IMR-90 (cell line): Measurements from ENCODE around the gene AP2B1. TPM values are rescaled to one million over a fixed set of nuclear protein-coding genes. Genes with fewer than 3 reads are reported as not detected.

Source experiments
- ATAC-seq: fragments of 200-7000 bp; cut with Tn5 transposase; 2 replicates; pipeline ENCODE4 v1.9.1; 2020; ENCODE audit warnings: low read depth, mild to moderate bottlenecking, moderate library complexity
- BruUV-seq: library from RNA; stranded (reverse); fragments of 400-500 nt; replicated peaks from 2 replicates; lab custom pipeline; 2021; lab: Mats Ljungman, UMichigan
- CTCF ChIA-PET: fragments of 300-600 bp; formaldehyde crosslinking; extraction: SDS; loops from one replicate; lab custom pipeline; 2021; ENCODE audit warnings: antibody characterized with exemption; lab: Yijun Ruan, JAX
- POLR2A ChIA-PET: fragments of 300-600 bp; sonication (Branson Sonifier 250); formaldehyde crosslinking; loops from one replicate; lab custom pipeline; 2022; ENCODE audit warnings: antibody characterized with exemption; ENCODE audit not compliant: unreplicated experiment; lab: Charles Lee
- DNase-seq: peaks from one replicate; pipeline ENCODE4 v3.0.0; 2013
- H2AFZ ChIP-seq: replicated peaks from 2 replicates; pipeline ENCODE3; 2013; ENCODE audit warnings: low read length, mild to moderate bottlenecking; ENCODE audit not compliant: poor library complexity
- H2AK5ac ChIP-seq: 2 replicates; pipeline ENCODE4 v1.6.1; 2013; ENCODE audit warnings: low read depth, low read length, inconsistent platforms
- H2AK9ac ChIP-seq: replicated peaks from 2 replicates; pipeline ENCODE3; 2013; ENCODE audit warnings: mild to moderate bottlenecking, low read depth, low read length, moderate library complexity; ENCODE audit not compliant: poor library complexity
- H2BK120ac ChIP-seq: 2 replicates; pipeline ENCODE4 v1.6.1; 2013; ENCODE audit warnings: low read depth, low read length, inconsistent platforms
- H2BK15ac ChIP-seq: 3 replicates; pipeline ENCODE4 v1.6.1; 2013; ENCODE audit warnings: low read depth, low read length, inconsistent platforms
- H2BK20ac ChIP-seq: 2 replicates; pipeline ENCODE4 v1.6.1; 2013; ENCODE audit warnings: low read depth, mild to moderate bottlenecking, inconsistent platforms, low read length, moderate library complexity
- H2BK5ac ChIP-seq: 2 replicates; pipeline ENCODE4 v1.6.1; 2013; ENCODE audit warnings: mild to moderate bottlenecking, low read depth, low read length, inconsistent platforms; ENCODE audit not compliant: poor library complexity, severe bottlenecking
- H3K14ac ChIP-seq: replicated peaks from 2 replicates; pipeline ENCODE4 v1.6.1; 2013; ENCODE audit warnings: low read depth, low read length, inconsistent platforms
- H3K18ac ChIP-seq: 2 replicates; pipeline ENCODE4 v1.6.1; 2013; ENCODE audit warnings: low read depth, low read length, control low read depth
- H3K23ac ChIP-seq: 2 replicates; pipeline ENCODE4 v1.6.1; 2013; ENCODE audit warnings: low read depth, low read length, inconsistent platforms
- H3K27ac ChIP-seq: 2 replicates; pipeline ENCODE4 v1.5.1; 2013; ENCODE audit warnings: mild to moderate bottlenecking, control low read depth, low read length; ENCODE audit not compliant: insufficient read depth
- H3K27me3 ChIP-seq: 2 replicates; pipeline ENCODE4 v1.6.1; 2013; ENCODE audit warnings: low read length; ENCODE audit not compliant: control insufficient read depth, insufficient read depth
- H3K36me3 ChIP-seq: 2 replicates; pipeline ENCODE4 v1.6.1; 2013; ENCODE audit warnings: low read length, mixed read lengths; ENCODE audit not compliant: control insufficient read depth, insufficient read depth
- H3K4ac ChIP-seq: 2 replicates; pipeline ENCODE4 v1.6.1; 2013; ENCODE audit warnings: low read depth, low read length, inconsistent platforms
- H3K4me1 ChIP-seq: 2 replicates; pipeline ENCODE4 v1.6.1; 2013; ENCODE audit warnings: low read length, mixed read lengths; ENCODE audit not compliant: control insufficient read depth, insufficient read depth
- H3K4me2 ChIP-seq: 2 replicates; pipeline ENCODE4 v1.6.1; 2013; ENCODE audit warnings: low read depth, mild to moderate bottlenecking, control low read depth, low read length, moderate library complexity
- H3K4me3 ChIP-seq: 2 replicates; pipeline ENCODE4 v1.5.1; 2013; ENCODE audit warnings: low read depth, mild to moderate bottlenecking, control low read depth, low read length, moderate library complexity; ENCODE audit not compliant: insufficient read depth
- H3K56ac ChIP-seq: 2 replicates; pipeline ENCODE4 v1.6.1; 2013; ENCODE audit warnings: low read length, inconsistent platforms; ENCODE audit not compliant: insufficient read depth; ENCODE audit errors: extremely low read depth
- H3K79me1 ChIP-seq, 2 experiments: 2 replicates each; pipeline ENCODE4 v1.6.1; 2013; ENCODE audit warnings: low read length in 2 of 2, inconsistent platforms in 1 of 2, low read depth in 1 of 2
- H3K9ac ChIP-seq: 2 replicates; pipeline ENCODE4 v1.6.1; 2013; ENCODE audit warnings: low read depth, low read length, control low read depth
- H3K9me1 ChIP-seq: 2 replicates; pipeline ENCODE4 v1.6.1; 2013; ENCODE audit warnings: low read length, inconsistent platforms; ENCODE audit not compliant: insufficient read depth
- H3K9me3 ChIP-seq: 2 replicates; pipeline ENCODE4 v1.6.1; 2013; ENCODE audit warnings: low read length; ENCODE audit not compliant: control insufficient read depth, insufficient read depth
- H4K20me1 ChIP-seq: 2 replicates; pipeline ENCODE4 v1.6.1; 2013; ENCODE audit warnings: low read length, inconsistent platforms; ENCODE audit not compliant: insufficient read depth
- H4K5ac ChIP-seq: 2 replicates; pipeline ENCODE4 v1.6.1; 2013; ENCODE audit warnings: mild to moderate bottlenecking, low read depth, low read length, control low read depth
- H4K8ac ChIP-seq, 2 experiments: 2 replicates each; pipeline ENCODE4 v1.6.1; 2013; ENCODE audit warnings: low read depth in 2 of 2, low read length in 2 of 2, control low read depth in 1 of 2, inconsistent platforms in 1 of 2
- H4K91ac ChIP-seq: 2 replicates; pipeline ENCODE4 v1.6.1; 2013; ENCODE audit warnings: low read depth, low read length, inconsistent platforms; ENCODE audit not compliant: insufficient read depth
- BHLHE40 ChIP-seq: fragments of 150-350 bp; IDR thresholded peaks from 2 replicates; pipeline ENCODE4 v1.6.1; 2016; ENCODE audit warnings: mild to moderate bottlenecking, low read depth, low read length
- CEBPB ChIP-seq: IDR thresholded peaks from 2 replicates; pipeline ENCODE4 v1.6.1; 2012; ENCODE audit warnings: low read depth, low read length, improper control_type of control experiment
- CHD1 ChIP-seq: IDR thresholded peaks from 2 replicates; pipeline ENCODE4 v1.6.1; 2012; ENCODE audit warnings: low read depth, low read length, improper control_type of control experiment
- CTCF ChIP-seq: conservative IDR thresholded peaks from 2 replicates; pipeline ENCODE4 v1.5.1; 2012; ENCODE audit warnings: mild to moderate bottlenecking, low read depth, low read length, improper control_type of control experiment
- ELK1 ChIP-seq: fragments of 150-350 bp; IDR thresholded peaks from 2 replicates; pipeline ENCODE4 v1.6.1; 2016; ENCODE audit warnings: low read depth, mild to moderate bottlenecking, low read length, moderate library complexity, borderline replicate concordance
- FOS ChIP-seq: fragments of 150-350 bp; IDR thresholded peaks from 2 replicates; pipeline ENCODE4 v1.6.1; 2016; ENCODE audit warnings: low read depth, low read length
- MAFK ChIP-seq: IDR thresholded peaks from 2 replicates; pipeline ENCODE4 v1.6.1; 2012; ENCODE audit warnings: low read depth, low read length, improper control_type of control experiment
- MAZ ChIP-seq: IDR thresholded peaks from 2 replicates; pipeline ENCODE4 v1.6.1; 2012; ENCODE audit warnings: low read depth, mild to moderate bottlenecking, low read length, improper control_type of control experiment, moderate library complexity, borderline replicate concordance
- MXI1 ChIP-seq: IDR thresholded peaks from 2 replicates; pipeline ENCODE4 v1.6.1; 2012; ENCODE audit warnings: low read depth, mild to moderate bottlenecking, low read length, moderate library complexity, borderline replicate concordance
- NFE2L2 ChIP-seq: fragments of 150-350 bp; IDR thresholded peaks from 2 replicates; pipeline ENCODE4 v1.6.1; 2016; ENCODE audit warnings: low read depth, mild to moderate bottlenecking, low read length
- POLR2A ChIP-seq: IDR thresholded peaks from 2 replicates; pipeline ENCODE4 v1.6.1; 2012; ENCODE audit warnings: mild to moderate bottlenecking, low read depth, low read length
- RAD21 ChIP-seq: IDR thresholded peaks from 2 replicates; pipeline ENCODE4 v1.6.1; 2012; ENCODE audit warnings: low read length, improper control_type of control experiment
- RCOR1 ChIP-seq: IDR thresholded peaks from 2 replicates; pipeline ENCODE4 v1.6.1; 2012; ENCODE audit warnings: mild to moderate bottlenecking, low read length, improper control_type of control experiment; ENCODE audit not compliant: insufficient replicate concordance
- RFX5 ChIP-seq: IDR thresholded peaks from 2 replicates; pipeline ENCODE4 v1.8.0; 2012; ENCODE audit warnings: low read depth, mild to moderate bottlenecking, low read length, moderate library complexity
- SMC3 ChIP-seq: fragments of 150-350 bp; IDR thresholded peaks from 2 replicates; pipeline ENCODE4 v1.6.1; 2016; ENCODE audit warnings: low read depth, mild to moderate bottlenecking, antibody characterized with exemption, low read length, moderate library complexity
- WGBS, 2 experiments: methylation state at CpG; one replicate each; pipeline versions ENCODE4 v1.1.5 to v1.1.7; 2013; ENCODE audit warnings: missing lambda C conversion rate in 2 of 2; ENCODE audit not compliant: insufficient read length in 1 of 2; ENCODE audit errors: extremely low coverage in 2 of 2; 5-methylcytosine and 5-hydroxymethylcytosine counted together
- dilution Hi-C: fragments of 300-500 bp; cut with HindIII; formaldehyde crosslinking; loops from one replicate; pipeline ENCODE4 v1.14.3; 2018; ENCODE audit warnings: low sequenced_read_pairs; ENCODE audit not compliant: unreplicated experiment
- in situ Hi-C: fragments of 300-500 bp; cut with MboI; formaldehyde crosslinking; loops from 3 replicates; pipeline ENCODE4 v1.14.3; 2019; ENCODE audit warnings: low sequenced_read_pairs, inconsistent platforms, mixed read lengths
- intact Hi-C: fragments of 100-400 bp; cut with micrococcal nuclease; formaldehyde crosslinking; loops from 2 replicates; pipeline ENCODE4 v1.10.0; 2022
- polyA plus RNA-seq, 3 experiments: library from polyadenylated mRNA; depleted of rRNA; stranded (reverse); fragments of >200 nt; gene quantifications; 2 replicates each; pipeline ENCODE4 v1.2.3, GENCODE V29; 2012; ENCODE audit warnings: low replicate concordance in 1 of 3
- total RNA-seq: library from RNA; depleted of rRNA; stranded (reverse); fragments of >200 nt; gene quantifications from 2 replicates; pipeline ENCODE4 v1.2.3, GENCODE V29; 2012
- TF ChIP-seq, protein P1 (sequence below): fragments of 150-350 bp; IDR thresholded peaks from 2 replicates; pipeline ENCODE4 v1.6.1; 2017; ENCODE audit warnings: mild to moderate bottlenecking, antibody characterized with exemption, low read length, low read depth

AP2B1 gene
- total and polyA plus RNA-seq, 2 of the 4 experiments (the other 2 are of a cell fraction), result 102 to 125 TPM

- ChIA-PET POLR2A (no interaction called here), CTCF (no interaction called here)
- Histone ChIP-seq H2BK5ac (no peak overlapping the region), H4K91ac (no peak overlapping the region), H3K36me3 (no peaks in the 10 kb centered on the region), H4K20me1 (no peaks in the 10 kb centered on the region), H3K27ac (no peak overlapping the region), H3K23ac (no peak overlapping the region), H3K4me1 (peaks cover 8% of the 10 kb centered on the region; the same call in 1 of the 2 replicates), H4K8ac (no peak overlapping the region), H3K4ac (no peak overlapping the region), H2BK20ac (no peak overlapping the region), H3K9me1 (no peaks in the 10 kb centered on the region), H3K9me3 (peaks cover 2% of the 10 kb centered on the region; the same call in 1 of the 2 replicates), H2AK5ac (no peak overlapping the region), H2BK15ac (no peak overlapping the region), H2AK9ac (no peak overlapping the region), H4K5ac (no peak overlapping the region), H2BK120ac (no peak overlapping the region), H3K9ac (no peak overlapping the region), H3K56ac (no peak overlapping the region), H3K4me2 (no peak overlapping the region), H3K18ac (no peak overlapping the region), H3K14ac (no peak overlapping the region), H3K79me1 (no peaks in the 10 kb centered on the region), H3K27me3 (peaks cover 46% of the 10 kb centered on the region), H2AFZ (peak overlapping the region; percentile 37), H3K4me3 (no peak overlapping the region)
- ATAC-seq, result no peak
- intact Hi-C loops (no loop called here), dilution Hi-C loops (no loop called here), in situ Hi-C loops (no loop called here)
- BruUV-seq, result no TSS peak
- 72% methylated on average over 16 of the region's 16 CpGs; no CpG with 5 or more reads in 1 of the 2 experiments for WGBS, 2 experiments
- no peak for DNase-seq
- TF ChIP-seq NFE2L2 (no peak), RAD21 (no peak), MXI1 (no peak), FOS (no peak), ELK1 (no peak), CHD1 (no peak), SMC3 (no peak), MAFK (no peak), BHLHE40 (no peak), CEBPB (no peak), CTCF (no peak), POLR2A (no peak), MAZ (no peak), RCOR1 (no peak), RFX5 (no peak)
- TF ChIP-seq, protein P1, sequence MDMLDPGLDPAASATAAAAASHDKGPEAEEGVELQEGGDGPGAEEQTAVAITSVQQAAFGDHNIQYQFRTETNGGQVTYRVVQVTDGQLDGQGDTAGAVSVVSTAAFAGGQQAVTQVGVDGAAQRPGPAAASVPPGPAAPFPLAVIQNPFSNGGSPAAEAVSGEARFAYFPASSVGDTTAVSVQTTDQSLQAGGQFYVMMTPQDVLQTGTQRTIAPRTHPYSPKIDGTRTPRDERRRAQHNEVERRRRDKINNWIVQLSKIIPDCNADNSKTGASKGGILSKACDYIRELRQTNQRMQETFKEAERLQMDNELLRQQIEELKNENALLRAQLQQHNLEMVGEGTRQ, result no peak
Measured at GRCh38 chr17:35752471-35752870, 165.3 kb downstream of the AP2B1 start.
